Skeletal muscle tissue (tissue), 4 donors: ENCODE data around the gene GNPTG. TPM values are rescaled to one million over a fixed set of nuclear protein-coding genes. Genes with fewer than 3 reads are reported as not detected.

Experiments
- H3K27ac ChIP-seq: one replicate; pipeline ENCODE4 v1.7.0; 2013; ENCODE audit warnings: mild to moderate bottlenecking, low read depth, low read length, inconsistent platforms
- H3K27me3 ChIP-seq, 3 donors: one replicate each; pipeline ENCODE4 v1.7.0; 2013; ENCODE audit warnings: low read length in 3 of 3; ENCODE audit not compliant: control insufficient read depth in 3 of 3, insufficient read depth in 3 of 3
- H3K36me3 ChIP-seq, 3 donors: one replicate each; pipeline ENCODE4 v1.7.0; 2013; ENCODE audit warnings: low read length in 3 of 3; ENCODE audit not compliant: control insufficient read depth in 3 of 3, insufficient read depth in 3 of 3
- H3K4me1 ChIP-seq, 3 donors: one replicate each; pipeline ENCODE4 v1.7.0; 2013; ENCODE audit warnings: low read length in 3 of 3, mild to moderate bottlenecking in 3 of 3; ENCODE audit not compliant: control insufficient read depth in 3 of 3, insufficient read depth in 3 of 3
- H3K4me3 ChIP-seq, 3 donors: one replicate each; pipeline ENCODE4 v1.7.0; 2013; ENCODE audit warnings: low read length in 3 of 3
- H3K9ac ChIP-seq, 3 donors: one replicate each; pipeline ENCODE4 v1.7.0; 2013; ENCODE audit warnings: low read length in 3 of 3, mild to moderate bottlenecking in 3 of 3, moderate library complexity in 2 of 3, low read depth in 1 of 3
- H3K9me3 ChIP-seq, 3 donors: one replicate each; pipeline ENCODE4 v1.7.0; 2013; ENCODE audit warnings: low read length in 3 of 3; ENCODE audit not compliant: control insufficient read depth in 3 of 3
- total RNA-seq: library from RNA; depleted of rRNA; stranded (reverse); fragments of >200 nt; gene quantifications from one replicate; pipeline ENCODE4 v1.2.3, GENCODE V29; 2014
- donor health status: Osteomylitis.

The GNPTG gene
- total RNA-seq, 1 donor from 2014 or later, result 18.3 TPM

- Histone ChIP-seq H3K9ac (peak overlapping the region; percentile 80 to 89 (median 83)), H3K9me3 (no peaks in the 10 kb centered on the region), H3K36me3 (peaks cover 2 to 9% (median 4%) of the 10 kb centered on the region in 3 donors), H3K4me3 (peak overlapping the region; percentile 70 to 86 (median 81)), H3K4me1 (peaks cover 15 to 22% (median 15%) of the 10 kb centered on the region in 3 donors), H3K27me3 (no peaks in the 10 kb centered on the region), H3K27ac (peak overlapping the region; percentile 90)
Observed at GRCh38 chr16:1378087-1378803, 26.5 kb downstream of the GNPTG start.

- peak overlapping the region; percentile 80 to 89 (median 83) for H3K9ac ChIP-seq
- H3K27ac ChIP-seq, result peak overlapping the region; percentile 90
- H3K36me3 ChIP-seq, result peaks cover 2 to 9% (median 4%) of the 10 kb centered on the region in 3 donors
Observed at GRCh38 chr16:1378804-1379303, 27.1 kb downstream of the GNPTG start.

GRCh38 chr16:1379304-1380076, 27.8 kb downstream of the GNPTG start:
- H3K9me3 ChIP-seq, result no peaks in the 10 kb centered on the region
- peak overlapping the region in 2 of 3 donors; percentile 83 to 89 for H3K9ac ChIP-seq
- peak overlapping the region; percentile 70 to 86 (median 81) for H3K4me3 ChIP-seq
- H3K27ac ChIP-seq, result peak overlapping the region; percentile 90
- peaks cover 0 to 7% (median 2%) of the 10 kb centered on the region in 3 donors for H3K36me3 ChIP-seq
- H3K27me3 ChIP-seq, result no peaks in the 10 kb centered on the region
- peaks cover 15 to 22% (median 15%) of the 10 kb centered on the region in 3 donors for H3K4me1 ChIP-seq

More at GRCh38 chr16:1378804-1379303, 27.1 kb downstream of the GNPTG start:
- Histone ChIP-seq H3K4me1 (peaks cover 15 to 22% (median 15%) of the 10 kb centered on the region in 3 donors), H3K9me3 (no peaks in the 10 kb centered on the region), H3K27me3 (no peaks in the 10 kb centered on the region), H3K4me3 (peak overlapping the region; percentile 70 to 86 (median 81))

GRCh38 chr16:1380195-1380594, 28.5 kb downstream of the GNPTG start:
- peak overlapping the region; percentile 36 for H3K27ac ChIP-seq
- peaks cover 0 to 9% (median 2%) of the 10 kb centered on the region in 3 donors for H3K36me3 ChIP-seq

GRCh38 chr16:1381612-1382406, 30.1 kb downstream of the GNPTG start:
- peaks cover 0 to 5% (median 0%) of the 10 kb centered on the region in 3 donors for H3K36me3 ChIP-seq

More at GRCh38 chr16:1380195-1380594, 28.5 kb downstream of the GNPTG start:
- H3K27me3 ChIP-seq, result no peaks in the 10 kb centered on the region
- H3K4me3 ChIP-seq, result no peak overlapping the region
- peaks cover 15 to 22% (median 15%) of the 10 kb centered on the region in 3 donors for H3K4me1 ChIP-seq
- no peaks in the 10 kb centered on the region for H3K9me3 ChIP-seq
- peak overlapping the region in 1 of 3 donors; percentile 50 for H3K9ac ChIP-seq

GRCh38 chr16:1383556-1383955, 31.8 kb downstream of the GNPTG start:
- Histone ChIP-seq H3K36me3 (peaks cover 2 to 7% (median 4%) of the 10 kb centered on the region in 3 donors), H3K27ac (no peak overlapping the region)

More at GRCh38 chr16:1381612-1382406, 30.1 kb downstream of the GNPTG start:
- Histone ChIP-seq H3K9me3 (no peaks in the 10 kb centered on the region), H3K9ac (no peak overlapping the region), H3K4me3 (no peak overlapping the region), H3K27ac (no peak overlapping the region), H3K4me1 (peaks cover 15 to 22% (median 15%) of the 10 kb centered on the region in 3 donors), H3K27me3 (no peaks in the 10 kb centered on the region)

GRCh38 chr16:1385232-1385631, 33.5 kb downstream of the GNPTG start:
- H3K9me3 ChIP-seq, result no peaks in the 10 kb centered on the region
- no peak overlapping the region for H3K4me3 ChIP-seq
- H3K4me1 ChIP-seq, result no peaks in the 10 kb centered on the region
- no peaks in the 10 kb centered on the region for H3K27me3 ChIP-seq
- no peak overlapping the region for H3K9ac ChIP-seq
- H3K36me3 ChIP-seq, result peaks cover 9 to 15% (median 15%) of the 10 kb centered on the region in 3 donors
- H3K27ac ChIP-seq, result no peak overlapping the region

More at GRCh38 chr16:1383556-1383955, 31.8 kb downstream of the GNPTG start:
- no peak overlapping the region for H3K9ac ChIP-seq
- H3K9me3 ChIP-seq, result no peaks in the 10 kb centered on the region
- H3K27me3 ChIP-seq, result no peaks in the 10 kb centered on the region
- H3K4me3 ChIP-seq, result no peak overlapping the region
- peaks cover 3 to 7% (median 5%) of the 10 kb centered on the region in 3 donors for H3K4me1 ChIP-seq

GRCh38 chr16:1387331-1387730, 35.6 kb downstream of the GNPTG start:
- no peaks in the 10 kb centered on the region for H3K27me3 ChIP-seq
- no peak overlapping the region for H3K4me3 ChIP-seq
- no peaks in the 10 kb centered on the region for H3K4me1 ChIP-seq
- peaks cover 18 to 29% (median 22%) of the 10 kb centered on the region in 3 donors for H3K36me3 ChIP-seq
- no peak overlapping the region for H3K9ac ChIP-seq
- H3K27ac ChIP-seq, result no peak overlapping the region
- no peaks in the 10 kb centered on the region for H3K9me3 ChIP-seq

- Histone ChIP-seq H3K4me3 (no peak overlapping the region), H3K9me3 (no peaks in the 10 kb centered on the region), H3K4me1 (no peaks in the 10 kb centered on the region), H3K36me3 (peaks cover 30 to 40% (median 39%) of the 10 kb centered on the region in 3 donors), H3K27me3 (no peaks in the 10 kb centered on the region), H3K27ac (no peak overlapping the region), H3K9ac (no peak overlapping the region)
Observed at GRCh38 chr16:1389762-1390161, 38.0 kb downstream of the GNPTG start.
